Ascending aorta (tissue), 2 donors: ENCODE measurements around the gene FSIP2. TPM values are rescaled to one million over a fixed set of nuclear protein-coding genes. Genes with fewer than 3 reads are reported as not detected.

Source experiments
- DNase-seq, 2 donors: peaks; one replicate each; pipeline ENCODE4 v3.0.0-alpha.2; 2019; ENCODE audit warnings: low spot score in 2 of 2
- H3K27ac ChIP-seq, 2 donors: fragments of 200-600 bp; sonication (generic); one replicate each; pipeline ENCODE4 v1.5.1; 2016 to 2017; ENCODE audit warnings: mild to moderate bottlenecking in 1 of 2
- H3K27me3 ChIP-seq: fragments of 200-600 bp; sonication (generic); one replicate; pipeline ENCODE4 v1.5.1; 2017
- H3K36me3 ChIP-seq, 2 donors: fragments of 200-600 bp; sonication (generic); one replicate each; pipeline ENCODE4 v1.5.1; 2016
- H3K4me1 ChIP-seq, 2 donors: fragments of 200-600 bp; sonication (generic); one replicate each; pipeline ENCODE4 v1.5.1; 2016 to 2017; ENCODE audit warnings: mild to moderate bottlenecking in 1 of 2
- H3K4me3 ChIP-seq, 2 donors: fragments of 200-600 bp; sonication (generic); one replicate each; pipeline ENCODE4 v1.5.1; 2016 to 2017; ENCODE audit warnings: mild to moderate bottlenecking in 1 of 2
- H3K9me3 ChIP-seq, 2 donors: fragments of 200-600 bp; sonication (generic); one replicate each; pipeline ENCODE4 v1.5.1; 2016
- CTCF ChIP-seq, 3 experiments: fragments of 200-600 bp in 2 of 3; fragments of 450-650 bp in 1 of 3; sonication (generic) in 2 of 3; IDR thresholded peaks; one replicate each; pipeline ENCODE4 v1.5.1; 2016 to 2019; ENCODE audit warnings: antibody characterized with exemption in 3 of 3, mild to moderate bottlenecking in 1 of 3, moderate library complexity in 1 of 3
- intact Hi-C: fragments of 100-400 bp; cut with DNase I; formaldehyde crosslinking; loops from one replicate; pipeline ENCODE4 v1.15.1; 2023
- total RNA-seq: library from RNA; depleted of rRNA; stranded (reverse); fragments of >200 nt; gene quantifications from one replicate; pipeline ENCODE4 v1.1.0, GENCODE V29; 2016

FSIP2 gene
- total RNA-seq, 1 donor from 2014 or later: under 0.01 TPM

DNA sequence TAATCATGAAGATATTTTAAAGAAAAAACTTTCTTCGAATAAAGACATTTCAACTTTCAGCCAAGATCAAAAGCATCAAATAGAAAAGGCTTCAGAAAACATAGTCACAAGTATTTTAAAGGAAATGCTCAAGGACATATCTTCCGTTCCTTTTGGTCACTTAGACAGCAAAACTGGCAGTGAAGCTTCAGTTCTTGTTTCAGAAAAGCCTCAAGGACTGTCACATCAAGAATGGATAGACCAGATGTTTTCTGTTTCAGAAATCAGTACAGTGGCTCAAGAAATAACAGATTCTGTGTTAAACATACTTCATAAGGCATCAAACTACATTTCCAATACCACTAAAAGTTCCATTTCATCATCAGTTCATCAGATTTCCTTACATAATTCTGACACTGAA lies 51.8 kb downstream of the FSIP2 start:
- H3K4me1 ChIP-seq: no peaks in the 10 kb centered on the region
- H3K27ac ChIP-seq: no peak overlapping the region
- intact Hi-C loops: no loop called here
- TF ChIP-seq CTCF (IDR thresholded peaks at IDR 0.05): no peak
- no peaks in the 10 kb centered on the region for H3K9me3 ChIP-seq
- H3K36me3 ChIP-seq: no peaks in the 10 kb centered on the region
- DNase-seq: no peak
- no peak overlapping the region for H3K4me3 ChIP-seq
- H3K27me3 ChIP-seq: no peaks in the 10 kb centered on the region

DNA sequence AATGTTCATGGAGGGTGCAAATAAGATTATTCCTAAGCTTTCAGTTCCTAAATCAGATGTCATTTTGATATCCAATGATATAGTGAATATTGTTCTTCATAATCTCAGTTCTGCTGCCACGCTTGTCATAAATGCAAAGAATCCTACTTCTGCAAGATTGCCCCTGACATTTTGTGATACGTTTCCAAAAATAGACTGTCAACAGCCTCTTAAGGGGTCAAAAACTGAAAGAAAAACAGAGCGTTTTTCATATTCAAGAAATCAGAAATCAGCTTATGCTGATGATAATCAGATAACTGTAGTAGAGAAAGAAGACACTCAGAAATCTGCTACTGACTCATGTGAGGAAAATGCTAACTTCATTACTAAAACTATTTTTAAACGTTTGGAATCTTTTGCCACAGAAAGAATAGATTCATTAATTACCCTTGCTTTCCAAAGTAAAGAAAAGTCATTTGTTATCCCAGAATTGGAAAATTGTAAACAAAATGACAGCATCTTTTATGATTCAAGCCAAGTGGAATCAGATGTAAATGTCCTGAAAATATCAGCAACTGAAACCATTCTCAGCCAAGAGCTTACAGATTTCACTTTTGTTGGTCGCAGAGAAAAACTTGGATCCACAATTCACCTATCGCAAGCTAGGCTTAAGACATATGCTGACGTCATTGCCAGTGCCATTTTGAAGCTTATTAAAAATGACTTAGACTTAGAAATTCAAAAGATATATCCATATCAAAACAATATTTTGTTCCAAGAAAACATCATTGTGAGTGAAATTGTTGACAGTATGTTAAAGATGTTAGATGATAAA lies 55.1 kb downstream of the FSIP2 start:
- Histone ChIP-seq H3K9me3 (no peaks in the 10 kb centered on the region), H3K27ac (no peak overlapping the region), H3K36me3 (no peaks in the 10 kb centered on the region), H3K4me3 (no peak overlapping the region), H3K27me3 (no peaks in the 10 kb centered on the region), H3K4me1 (no peaks in the 10 kb centered on the region)
- no peak for DNase-seq
- intact Hi-C loops: no loop called here
- no peak for TF ChIP-seq CTCF (IDR thresholded peaks at IDR 0.05)

DNA sequence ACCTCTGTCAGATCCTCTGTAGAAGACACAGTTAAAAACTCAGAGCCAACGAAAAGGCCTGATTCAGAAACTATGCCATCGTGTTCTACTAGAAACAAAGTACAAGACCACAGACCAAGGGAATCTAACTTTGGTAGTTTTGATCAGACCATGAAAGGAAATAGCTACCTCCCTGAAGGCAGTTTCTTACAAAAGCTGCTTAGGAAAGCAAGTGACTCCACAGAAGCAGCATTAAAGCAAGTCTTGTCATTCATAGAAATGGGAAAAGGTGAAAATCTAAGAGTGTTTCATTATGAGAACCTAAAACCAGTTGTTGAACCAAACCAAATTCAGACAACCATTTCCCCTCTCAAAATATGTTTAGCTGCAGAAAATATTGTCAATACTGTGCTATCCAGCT lies 58.2 kb downstream of the FSIP2 start:
- H3K27me3 ChIP-seq: no peaks in the 10 kb centered on the region
- TF ChIP-seq CTCF (IDR thresholded peaks at IDR 0.05): no peak
- no peak overlapping the region for H3K27ac ChIP-seq
- H3K4me1 ChIP-seq: no peaks in the 10 kb centered on the region
- no peak overlapping the region for H3K4me3 ChIP-seq
- H3K9me3 ChIP-seq: no peaks in the 10 kb centered on the region
- intact Hi-C loops: no loop called here
- H3K36me3 ChIP-seq: no peaks in the 10 kb centered on the region
- DNase-seq: no peak

- no peaks in the 10 kb centered on the region for H3K9me3 ChIP-seq
- H3K27me3 ChIP-seq: no peaks in the 10 kb centered on the region
- no peak overlapping the region for H3K27ac ChIP-seq
- H3K36me3 ChIP-seq: no peaks in the 10 kb centered on the region
- intact Hi-C loops: no loop called here
- no peaks in the 10 kb centered on the region for H3K4me1 ChIP-seq
- H3K4me3 ChIP-seq: no peak overlapping the region
- TF ChIP-seq CTCF (IDR thresholded peaks at IDR 0.05): no peak
- no peak for DNase-seq
Observed at GRCh38 chr2:185802926-185803325, 64.3 kb downstream of the FSIP2 start.

GRCh38 chr2:185806783-185807182 lies 68.2 kb downstream of the FSIP2 start:
- TF ChIP-seq CTCF (IDR thresholded peaks at IDR 0.05): no peak
- Histone ChIP-seq H3K9me3 (no peaks in the 10 kb centered on the region), H3K36me3 (no peaks in the 10 kb centered on the region), H3K4me1 (no peaks in the 10 kb centered on the region), H3K4me3 (no peak overlapping the region), H3K27me3 (no peaks in the 10 kb centered on the region), H3K27ac (no peak overlapping the region)
- DNase-seq: no peak
- intact Hi-C loops: no loop called here
